Peyer's patch (tissue), 4 donors: ENCODE results near the gene MYDGF. TPM values are rescaled to one million over a fixed set of nuclear protein-coding genes. Genes with fewer than 3 reads are reported as not detected.

Source experiments
- DNase-seq, 3 donors: peaks; one replicate each; pipeline ENCODE4 v3.0.0-alpha.2; 2017 to 2019
- H3K27ac ChIP-seq, 4 donors: fragments of 200-600 bp; sonication (generic); one replicate each; pipeline ENCODE4 v1.5.1; 2016 to 2019
- H3K27me3 ChIP-seq, 2 donors: fragments of 200-600 bp; sonication (generic); one replicate each; pipeline ENCODE4 v1.5.1; 2019
- H3K36me3 ChIP-seq, 3 donors: fragments of 200-600 bp; sonication (generic); one replicate each; pipeline ENCODE4 v1.5.1; 2016 to 2019
- H3K4me1 ChIP-seq, 4 donors: fragments of 200-600 bp; sonication (generic); one replicate each; pipeline ENCODE4 v1.5.1; 2016 to 2019
- H3K4me3 ChIP-seq, 4 donors: fragments of 200-600 bp; sonication (generic); 1 replicate in 3 of 4; 2 replicates in 1 of 4; pipeline ENCODE4 v1.5.1; 2016 to 2019; ENCODE audit warnings: mild to moderate bottlenecking in 1 of 4
- H3K9me3 ChIP-seq, 4 donors: fragments of 200-600 bp; sonication (generic); one replicate each; pipeline ENCODE4 v1.5.1; 2016 to 2019; ENCODE audit warnings: mild to moderate bottlenecking in 1 of 4
- POLR2A ChIP-seq, 2 donors: fragments of 450-650 bp; IDR thresholded peaks; one replicate each; pipeline ENCODE4 v1.5.1; 2017; ENCODE audit warnings: antibody characterized with exemption in 2 of 2, mild to moderate bottlenecking in 2 of 2, moderate library complexity in 2 of 2
- total RNA-seq, 4 donors: library from RNA; depleted of rRNA; stranded (reverse); fragments of >200 nt; gene quantifications; one replicate each; pipeline ENCODE4 v1.1.0, GENCODE V29; 2016
- TF ChIP-seq, protein P1 (sequence below), 6 experiments: fragments of 450-650 bp in 4 of 6; fragments of 200-600 bp in 2 of 6; sonication (generic) in 1 of 6; IDR thresholded peaks; one replicate each; pipeline ENCODE4 v1.5.1; 2017 to 2019; ENCODE audit warnings: antibody characterized with exemption in 6 of 6, mild to moderate bottlenecking in 3 of 6, moderate library complexity in 1 of 6

MYDGF gene
- total RNA-seq, 4 donors from 2014 or later = 9.9 to 45.9 (median 40.3) TPM

DNA sequence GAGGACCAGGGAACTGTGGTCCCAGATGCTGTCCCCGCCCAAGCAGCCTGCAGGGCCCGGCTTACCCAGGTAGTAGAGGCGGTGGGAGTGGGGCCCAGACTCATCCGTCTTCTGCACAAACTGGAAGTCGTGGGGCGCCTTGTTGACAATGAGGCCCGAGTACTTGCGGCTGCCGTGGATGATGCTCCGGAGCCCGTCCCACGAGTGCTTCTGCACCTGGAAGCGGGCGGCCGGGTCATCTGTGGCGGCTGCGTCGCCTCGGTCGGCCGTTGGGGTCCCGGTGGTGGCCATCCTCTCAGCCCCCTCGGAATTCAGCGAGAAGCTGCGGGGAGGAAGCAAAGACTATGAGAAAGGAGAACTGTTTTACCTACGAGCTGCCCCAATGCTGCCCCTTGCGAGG lies 43.9 kb upstream of the MYDGF start:
- Histone ChIP-seq H3K27me3 (no peaks in the 10 kb centered on the region), H3K4me3 (no peak overlapping the region), H3K36me3 (peaks cover 0 to 91% (median 0%) of the 10 kb centered on the region in 3 donors), H3K4me1 (peaks cover 0 to 15% (median 0%) of the 10 kb centered on the region in 4 donors), H3K27ac (peak overlapping the region; percentile 38 to 86 (median 58)), H3K9me3 (no peaks in the 10 kb centered on the region)
- DNase-seq = no peak
- TF ChIP-seq, protein P1, sequence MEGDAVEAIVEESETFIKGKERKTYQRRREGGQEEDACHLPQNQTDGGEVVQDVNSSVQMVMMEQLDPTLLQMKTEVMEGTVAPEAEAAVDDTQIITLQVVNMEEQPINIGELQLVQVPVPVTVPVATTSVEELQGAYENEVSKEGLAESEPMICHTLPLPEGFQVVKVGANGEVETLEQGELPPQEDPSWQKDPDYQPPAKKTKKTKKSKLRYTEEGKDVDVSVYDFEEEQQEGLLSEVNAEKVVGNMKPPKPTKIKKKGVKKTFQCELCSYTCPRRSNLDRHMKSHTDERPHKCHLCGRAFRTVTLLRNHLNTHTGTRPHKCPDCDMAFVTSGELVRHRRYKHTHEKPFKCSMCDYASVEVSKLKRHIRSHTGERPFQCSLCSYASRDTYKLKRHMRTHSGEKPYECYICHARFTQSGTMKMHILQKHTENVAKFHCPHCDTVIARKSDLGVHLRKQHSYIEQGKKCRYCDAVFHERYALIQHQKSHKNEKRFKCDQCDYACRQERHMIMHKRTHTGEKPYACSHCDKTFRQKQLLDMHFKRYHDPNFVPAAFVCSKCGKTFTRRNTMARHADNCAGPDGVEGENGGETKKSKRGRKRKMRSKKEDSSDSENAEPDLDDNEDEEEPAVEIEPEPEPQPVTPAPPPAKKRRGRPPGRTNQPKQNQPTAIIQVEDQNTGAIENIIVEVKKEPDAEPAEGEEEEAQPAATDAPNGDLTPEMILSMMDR (IDR thresholded peaks at IDR 0.05) = no peak
- TF ChIP-seq POLR2A (IDR thresholded peaks at IDR 0.05) = no peak

- no peaks in the 10 kb centered on the region for H3K27me3 ChIP-seq
- H3K4me1 ChIP-seq = peaks cover 0 to 15% (median 0%) of the 10 kb centered on the region in 4 donors
- peak overlapping the region in 2 of 4 donors; percentile 22 to 23 for H3K4me3 ChIP-seq
- peak in 2 of 3 donors; percentile 87 to 92 for DNase-seq
- TF ChIP-seq, protein P1 (IDR thresholded peaks at IDR 0.05) = no peak
- TF ChIP-seq POLR2A (IDR thresholded peaks at IDR 0.05) = no peak
- no peaks in the 10 kb centered on the region for H3K9me3 ChIP-seq
- peak overlapping the region; percentile 38 to 86 (median 60) for H3K27ac ChIP-seq
- peaks cover 0 to 85% (median 0%) of the 10 kb centered on the region in 3 donors for H3K36me3 ChIP-seq
Observed at GRCh38 chr19:4713384-4713951, 43.3 kb upstream of the MYDGF start.

- no peak for DNase-seq
- Histone ChIP-seq H3K9me3 (no peaks in the 10 kb centered on the region), H3K27ac (peak overlapping the region; percentile 38 to 86 (median 60)), H3K4me1 (peaks cover 0 to 15% (median 0%) of the 10 kb centered on the region in 4 donors), H3K4me3 (no peak overlapping the region), H3K36me3 (peaks cover 0 to 78% (median 0%) of the 10 kb centered on the region in 3 donors), H3K27me3 (no peaks in the 10 kb centered on the region)
- TF ChIP-seq, protein P1 (IDR thresholded peaks at IDR 0.05) = no peak
- TF ChIP-seq POLR2A (IDR thresholded peaks at IDR 0.05) = no peak
Observed at GRCh38 chr19:4712771-4713170, 42.6 kb upstream of the MYDGF start.

- TF ChIP-seq, protein P1 (IDR thresholded peaks at IDR 0.05) = no peak
- no peak for TF ChIP-seq POLR2A (IDR thresholded peaks at IDR 0.05)
- Histone ChIP-seq H3K27ac (no peak overlapping the region), H3K36me3 (peaks cover 0 to 73% (median 0%) of the 10 kb centered on the region in 3 donors)
Observed at GRCh38 chr19:4711211-4711610, 41.1 kb upstream of the MYDGF start.

GRCh38 chr19:4710281-4710600 lies 40.1 kb upstream of the MYDGF start:
- H3K27ac ChIP-seq = peak overlapping the region in 2 of 4 donors; percentile 5 to 42
- peaks cover 0 to 15% (median 0%) of the 10 kb centered on the region in 4 donors for H3K4me1 ChIP-seq
- no peak for TF ChIP-seq POLR2A (IDR thresholded peaks at IDR 0.05)
- TF ChIP-seq, protein P1 (IDR thresholded peaks at IDR 0.05) = no peak
- peaks cover 0 to 72% (median 0%) of the 10 kb centered on the region in 3 donors for H3K36me3 ChIP-seq
- DNase-seq = no peak
- H3K4me3 ChIP-seq = no peak overlapping the region
- no peaks in the 10 kb centered on the region for H3K9me3 ChIP-seq
- H3K27me3 ChIP-seq = no peaks in the 10 kb centered on the region

More at GRCh38 chr19:4711211-4711610, 41.1 kb upstream of the MYDGF start:
- H3K27me3 ChIP-seq = no peaks in the 10 kb centered on the region
- H3K9me3 ChIP-seq = no peaks in the 10 kb centered on the region
- no peak for DNase-seq
- peaks cover 0 to 15% (median 0%) of the 10 kb centered on the region in 4 donors for H3K4me1 ChIP-seq
- no peak overlapping the region for H3K4me3 ChIP-seq
